ENCODE measurements around the gene DOCK10.

The DOCK10 gene

GRCh38 chr2:224954980-224955379 lies 87.3 kb downstream of the DOCK10 start:
- H3K27ac ChIP-seq (ENCODE audit: low read length), result no peak overlapping the region
- no peak for ATAC-seq (ENCODE audit: insufficient read depth, low read depth)

GRCh38 chr2:224952936-224953657 lies 89.2 kb downstream of the DOCK10 start:
- Histone ChIP-seq H2AFZ (ENCODE audit: low read depth, low read length) (no peak overlapping the region), H4K20me1 (ENCODE audit: insufficient read depth, low read length) (0 out of 2 replicates have a peak, but pooled peaks cover 3% of the 10 kb centered on the region), H3K4me2 (ENCODE audit: insufficient read depth, low read length) (peak overlapping the region; percentile 9; the same call in 1 of the 2 replicates), H3K36me3 (ENCODE audit: insufficient read depth, low read length) (no peaks in the 10 kb centered on the region), H3K79me2 (ENCODE audit: insufficient read depth, low read length) (peaks cover 20% of the 10 kb centered on the region), H3K4me1 (ENCODE audit: insufficient read depth, low read length) (peaks cover 33% of the 10 kb centered on the region), H3K9ac (ENCODE audit: low read depth, low read length) (no peak overlapping the region), H3K27ac (ENCODE audit: low read length) (peak overlapping the region; percentile 67), H3K4me3 (ENCODE audit: low read depth in 1 of 2, low read length in 2 of 2) (no peak overlapping the region), H3K27me3 (ENCODE audit: insufficient read depth, low read length, poor library complexity) (no peaks in the 10 kb centered on the region), H3K9me3 (ENCODE audit: insufficient read depth, low read length, severe bottlenecking) (no peaks in the 10 kb centered on the region)
- peak; percentile 100 for ATAC-seq (ENCODE audit: insufficient read depth, low read depth)
- TF ChIP-seq CTCF (IDR thresholded peaks at IDR 0.05; ENCODE audit: borderline replicate concordance, extremely low read depth, low read length, poor library complexity, severe bottlenecking) (no peak), EZH2 (IDR thresholded peaks at IDR 0.05; ENCODE audit: borderline replicate concordance, low read depth, low read length, severe bottlenecking) (no peak)
- DNase-seq, result peak; percentile 66

More at GRCh38 chr2:224954980-224955379, 87.3 kb downstream of the DOCK10 start:
- Histone ChIP-seq H3K4me2 (ENCODE audit: insufficient read depth, low read length) (no peak overlapping the region), H3K36me3 (ENCODE audit: insufficient read depth, low read length) (no peaks in the 10 kb centered on the region), H2AFZ (ENCODE audit: low read depth, low read length) (no peak overlapping the region), H3K4me3 (ENCODE audit: low read depth in 1 of 2, low read length in 2 of 2) (no peak overlapping the region), H3K4me1 (ENCODE audit: insufficient read depth, low read length) (peaks cover 18% of the 10 kb centered on the region), H3K79me2 (ENCODE audit: insufficient read depth, low read length) (peaks cover 18% of the 10 kb centered on the region), H3K9ac (ENCODE audit: low read depth, low read length) (no peak overlapping the region), H3K27me3 (ENCODE audit: insufficient read depth, low read length, poor library complexity) (no peaks in the 10 kb centered on the region), H4K20me1 (ENCODE audit: insufficient read depth, low read length) (peaks cover 3% of the 10 kb centered on the region; the same call in 1 of the 2 replicates), H3K9me3 (ENCODE audit: insufficient read depth, low read length, severe bottlenecking) (no peaks in the 10 kb centered on the region)
- TF ChIP-seq EZH2 (IDR thresholded peaks at IDR 0.05; ENCODE audit: borderline replicate concordance, low read depth, low read length, severe bottlenecking) (no peak), CTCF (IDR thresholded peaks at IDR 0.05; ENCODE audit: borderline replicate concordance, extremely low read depth, low read length, poor library complexity, severe bottlenecking) (no peak)
- DNase-seq, result no peak

GRCh38 chr2:224951723-224952481 lies 90.4 kb downstream of the DOCK10 start:
- ATAC-seq (ENCODE audit: insufficient read depth, low read depth) (no peak), DNase-seq (no peak)
- Histone ChIP-seq H3K27me3 (ENCODE audit: insufficient read depth, low read length, poor library complexity) (no peaks in the 10 kb centered on the region), H3K4me1 (ENCODE audit: insufficient read depth, low read length) (peaks cover 45% of the 10 kb centered on the region), H3K9me3 (ENCODE audit: insufficient read depth, low read length, severe bottlenecking) (no peaks in the 10 kb centered on the region), H3K9ac (ENCODE audit: low read depth, low read length) (no peak overlapping the region), H3K4me2 (ENCODE audit: insufficient read depth, low read length) (no peak overlapping the region), H2AFZ (ENCODE audit: low read depth, low read length) (no peak overlapping the region), H3K36me3 (ENCODE audit: insufficient read depth, low read length) (no peaks in the 10 kb centered on the region), H3K79me2 (ENCODE audit: insufficient read depth, low read length) (peaks cover 19% of the 10 kb centered on the region), H3K4me3 (ENCODE audit: low read depth in 1 of 2, low read length in 2 of 2) (no peak overlapping the region), H3K27ac (ENCODE audit: low read length) (no peak overlapping the region), H4K20me1 (ENCODE audit: insufficient read depth, low read length) (0 out of 2 replicates have a peak, but pooled peaks cover 3% of the 10 kb centered on the region)
- TF ChIP-seq EZH2 (IDR thresholded peaks at IDR 0.05; ENCODE audit: borderline replicate concordance, low read depth, low read length, severe bottlenecking), result no peak
- TF ChIP-seq CTCF (IDR thresholded peaks at IDR 0.05; ENCODE audit: borderline replicate concordance, extremely low read depth, low read length, poor library complexity, severe bottlenecking), result no peak

Data from DND-41 (cell line).